ENCODE results near the gene RNF39.
"Not testable (repeated sequence)": the region's sequence is repeated elsewhere in the genome, so short reads cannot be mapped to it uniquely, and the experiment has no call there.

Gene RNF39

DNA sequence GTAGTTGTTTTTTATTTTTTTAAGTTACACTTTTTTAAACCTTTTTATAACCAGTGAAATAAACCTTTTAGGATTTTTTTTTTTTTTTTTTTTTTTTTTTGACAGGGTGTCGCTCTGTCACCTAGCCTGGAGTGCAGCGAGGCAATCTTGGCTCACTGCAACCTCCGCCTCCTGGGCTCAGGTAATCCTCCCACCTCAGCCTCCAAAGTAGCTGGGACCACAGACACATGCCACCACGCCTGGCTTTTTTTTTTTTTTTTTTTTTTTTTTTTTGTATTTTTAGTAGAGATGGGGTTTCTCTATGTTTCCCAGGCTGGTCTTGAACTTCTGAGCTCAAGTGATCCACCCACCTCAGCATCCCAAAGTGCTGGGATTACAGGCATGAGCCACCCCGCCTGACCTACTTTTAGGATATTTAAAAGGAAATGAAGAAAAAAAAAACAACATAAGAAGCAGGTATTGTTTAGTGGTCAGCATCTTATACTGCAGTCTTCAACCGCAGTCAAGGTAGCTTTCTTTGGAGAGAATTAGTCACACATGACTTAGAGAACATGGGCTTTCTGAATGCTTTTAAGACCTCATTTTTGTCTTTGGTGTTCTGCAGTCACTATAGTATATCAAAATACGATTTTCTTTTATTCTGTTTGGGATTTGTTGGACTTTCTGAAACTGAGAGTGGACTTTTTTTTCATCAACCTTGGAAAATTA lies 12.9 kb downstream of the RNF39 start:
- DNase-seq (ENCODE audit: low read depth in 1 of 2, low spot score in 1 of 2): no peak

DNA sequence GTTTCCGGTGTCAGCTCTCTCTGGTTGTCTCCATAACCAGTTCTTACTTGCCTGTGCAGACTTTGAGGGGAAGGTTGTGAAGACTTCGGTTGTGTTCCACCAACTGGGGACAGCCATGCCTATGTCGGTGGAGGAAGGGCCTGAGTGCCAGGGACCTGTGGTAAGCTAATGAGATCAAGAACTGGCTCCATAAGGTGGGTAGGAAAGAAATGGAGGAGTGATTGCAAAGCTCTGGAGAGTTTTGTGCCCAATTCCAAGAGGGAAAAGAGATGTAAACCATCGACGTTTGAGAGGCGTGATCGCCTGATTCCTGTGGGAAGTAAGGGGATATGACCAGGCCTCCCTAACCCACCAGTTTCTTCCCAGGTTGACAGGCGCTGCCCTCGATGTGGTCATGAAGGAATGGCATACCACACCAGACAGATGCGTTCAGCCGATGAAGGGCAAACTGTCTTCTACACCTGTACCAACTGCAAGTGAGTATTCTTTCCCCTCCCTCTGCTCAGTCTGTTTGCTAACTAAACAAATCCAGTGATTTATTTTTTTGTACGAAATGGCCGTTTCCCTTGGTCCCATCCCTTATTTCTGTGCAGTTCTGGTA lies 13.6 kb downstream of the RNF39 start:
- DNase-seq (ENCODE audit: low read depth in 1 of 2, low spot score in 1 of 2): no peak

DNA sequence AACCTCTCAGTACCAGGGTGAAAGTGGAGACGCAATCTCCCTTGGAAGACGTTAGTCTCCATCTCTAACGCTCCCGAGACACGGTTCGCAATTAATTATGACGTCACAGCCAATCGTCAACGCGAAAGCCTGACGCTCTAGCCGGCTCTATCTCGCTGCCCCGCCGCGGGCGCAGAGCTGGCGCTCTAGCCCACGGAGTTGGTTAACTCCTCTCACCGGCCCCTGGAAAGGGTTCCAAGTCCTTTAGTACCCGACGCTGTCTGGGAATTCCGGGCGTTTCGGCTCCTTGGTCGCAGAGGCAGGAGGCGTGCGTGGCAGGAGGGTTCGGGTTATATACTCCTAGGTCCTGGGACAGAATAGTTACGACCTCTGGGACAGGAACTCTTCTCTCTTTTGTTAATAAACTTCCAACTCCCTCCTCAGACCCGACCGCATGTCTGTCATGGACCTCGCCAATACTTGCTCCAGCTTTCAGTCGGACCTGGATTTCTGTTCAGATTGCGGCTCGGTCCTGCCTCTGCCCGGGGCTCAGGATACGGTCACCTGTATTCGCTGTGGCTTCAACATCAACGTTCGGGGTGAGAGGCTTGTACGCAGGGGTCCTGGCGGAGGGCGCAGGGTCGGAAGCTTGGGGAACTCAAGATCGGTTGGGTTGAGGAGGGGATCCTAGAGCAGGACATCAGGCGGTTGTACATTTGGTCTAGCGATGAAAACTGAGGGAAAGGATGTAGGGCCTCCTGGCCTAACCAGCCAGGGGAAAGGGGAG lies 14.3 kb downstream of the RNF39 start, which contains the start of gene POLR1H:
POLR1H (plus strand) TSS at position 174 of the 766 bp plus-strand sequence; CDS start at position 434, 260 bp downstream.
- DNase-seq (ENCODE audit: low read depth in 1 of 2, low spot score in 1 of 2): peak; percentile 67 to 87

DNA sequence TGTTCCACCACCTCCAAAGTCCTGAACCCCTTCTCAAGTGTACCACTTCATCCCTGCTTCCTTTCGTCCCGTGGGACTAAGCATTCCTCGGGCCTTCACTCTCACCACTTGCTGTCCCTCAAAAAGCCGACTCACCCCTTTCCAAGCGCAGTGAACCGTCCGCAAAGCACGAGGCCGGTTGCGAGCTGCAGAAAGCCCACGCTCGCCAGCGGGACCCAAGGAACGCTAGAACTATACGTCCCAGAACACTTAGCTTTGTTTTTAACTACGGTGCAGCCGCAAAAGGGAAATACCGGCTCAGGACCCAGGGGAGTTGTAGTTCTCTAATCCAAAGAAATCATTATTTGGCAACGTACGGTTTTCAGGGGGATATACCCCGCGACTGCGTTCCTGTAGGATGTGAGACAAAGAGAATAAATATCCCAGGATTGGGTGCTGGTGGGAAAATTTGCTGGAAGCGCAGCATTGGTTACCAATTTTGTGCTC lies 14.9 kb downstream of the RNF39 start:
- DNase-seq (ENCODE audit: low read depth in 1 of 2, low spot score in 1 of 2): no peak

DNA sequence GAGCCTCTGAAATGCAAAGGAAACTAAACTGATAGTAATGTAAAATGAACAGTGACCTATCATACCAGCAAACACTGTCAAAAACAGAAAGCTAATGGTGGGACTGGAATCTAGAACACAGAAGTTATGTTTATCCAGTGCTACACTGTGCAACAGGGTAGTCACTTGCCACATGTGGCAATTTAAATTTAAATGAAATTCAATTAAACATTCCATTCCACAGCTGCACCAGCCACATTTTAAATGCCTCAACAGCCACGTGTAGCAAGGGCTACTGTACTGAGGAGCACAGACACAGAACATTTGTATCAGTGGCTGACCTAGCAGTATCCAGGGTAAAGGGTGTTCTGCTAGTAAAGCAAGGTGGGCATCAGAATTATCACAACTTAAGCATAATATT lies 20.1 kb downstream of the RNF39 start:
- DNase-seq (ENCODE audit: low read depth in 1 of 2, low spot score in 1 of 2): no peak

DNA sequence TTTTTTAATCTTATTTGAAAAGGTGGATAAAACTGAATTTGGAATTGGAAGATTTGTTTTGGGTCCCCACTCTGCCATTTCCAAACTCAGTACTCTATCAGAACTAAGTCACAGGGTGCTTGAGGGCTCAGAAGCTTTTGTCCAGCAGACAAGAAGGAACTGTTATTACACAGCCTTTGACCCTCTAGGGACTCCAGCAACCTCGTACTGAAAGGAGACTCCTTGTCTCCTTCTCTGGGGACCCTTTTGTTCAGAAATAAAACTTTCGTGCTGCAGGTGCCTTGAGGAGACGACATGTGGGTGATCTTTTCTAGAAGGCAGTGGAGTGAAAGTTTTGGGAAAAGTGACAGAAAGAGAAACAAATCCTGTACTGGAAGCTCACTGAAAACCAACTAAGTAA lies 21.9 kb downstream of the RNF39 start:
- no peak for DNase-seq (ENCODE audit: low read depth in 1 of 2, low spot score in 1 of 2)

DNA sequence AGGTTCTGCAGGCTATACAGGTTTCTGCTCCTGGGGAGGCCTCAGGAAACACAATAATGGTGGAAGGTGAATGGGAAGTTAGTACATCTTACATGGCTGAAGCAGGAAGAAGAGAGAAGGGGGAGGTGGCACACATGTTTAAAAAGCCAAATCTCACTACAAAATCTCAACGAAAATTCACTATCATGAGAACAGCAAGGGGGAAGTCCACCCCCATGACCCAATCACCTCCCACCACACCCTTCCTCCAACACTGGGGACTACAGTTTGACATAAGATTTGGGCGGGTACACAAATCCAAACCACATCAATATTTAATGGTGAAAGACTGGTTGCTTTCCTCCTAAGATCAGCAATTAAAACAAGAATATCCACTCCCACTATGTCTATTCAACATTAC lies 28.3 kb downstream of the RNF39 start:
- no peak for DNase-seq (ENCODE audit: low read depth in 1 of 2, low spot score in 1 of 2)

DNA sequence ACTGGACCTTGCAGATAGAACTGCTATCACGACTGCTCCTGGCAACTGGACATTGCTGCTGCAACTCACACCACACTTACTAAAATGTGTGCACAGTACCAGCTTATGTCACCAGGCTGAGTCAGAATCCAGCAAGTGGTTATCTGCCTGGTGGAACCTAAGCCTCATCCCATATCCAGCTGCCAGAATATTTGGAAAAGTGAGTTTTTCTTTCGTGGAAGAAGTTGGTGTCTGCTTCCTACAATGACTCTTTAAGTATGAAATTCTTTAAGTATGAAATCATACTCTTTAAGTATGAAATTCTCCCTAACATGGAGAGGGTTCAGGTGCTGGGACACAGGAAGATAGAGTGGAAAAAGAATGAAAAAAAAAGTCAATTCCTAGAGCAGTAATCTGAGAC lies 30.9 kb downstream of the RNF39 start:
- DNase-seq (ENCODE audit: low read depth in 1 of 2, low spot score in 1 of 2): no peak

DNA sequence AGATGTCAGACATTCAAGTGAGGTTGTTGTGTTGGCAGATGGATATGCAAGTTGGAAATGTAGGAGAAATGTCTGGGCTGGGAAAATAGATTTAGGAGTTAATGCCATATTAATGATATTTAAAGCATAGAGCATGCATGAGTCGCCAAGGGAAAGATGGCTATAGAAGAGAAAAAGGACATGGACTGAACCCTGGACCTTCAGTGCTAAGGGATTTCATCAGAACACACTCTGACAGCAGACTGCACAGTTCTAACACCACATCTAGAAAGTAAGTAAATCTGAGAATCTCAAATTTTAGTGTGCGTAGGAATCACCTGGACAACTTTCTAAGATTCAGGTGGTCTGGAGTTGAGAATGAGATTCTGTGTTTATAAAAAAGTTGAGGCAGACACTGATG lies 31.8 kb downstream of the RNF39 start:
- no peak for DNase-seq (ENCODE audit: low read depth in 1 of 2, low spot score in 1 of 2)

DNA sequence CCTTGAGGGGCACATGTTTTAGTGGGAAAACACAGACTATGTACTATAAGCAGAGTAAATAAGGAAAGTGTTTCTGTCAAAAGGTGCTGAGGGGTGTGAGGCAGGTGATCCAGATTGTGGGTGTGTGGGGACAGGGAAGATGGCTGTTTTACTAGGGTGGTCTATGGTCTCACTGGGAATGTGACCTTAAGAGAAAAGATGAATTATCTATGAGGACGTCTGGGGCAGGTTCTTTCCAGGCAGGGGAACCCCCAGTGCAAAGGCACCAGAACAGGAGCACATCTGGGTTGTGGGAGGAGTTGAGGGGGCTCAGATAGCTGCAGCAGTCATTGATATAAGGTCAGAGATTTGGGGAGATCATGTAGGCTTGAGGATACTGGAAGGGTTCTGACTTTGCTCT lies 32.7 kb downstream of the RNF39 start:
- DNase-seq (ENCODE audit: low read depth in 1 of 2, low spot score in 1 of 2): no peak

DNA sequence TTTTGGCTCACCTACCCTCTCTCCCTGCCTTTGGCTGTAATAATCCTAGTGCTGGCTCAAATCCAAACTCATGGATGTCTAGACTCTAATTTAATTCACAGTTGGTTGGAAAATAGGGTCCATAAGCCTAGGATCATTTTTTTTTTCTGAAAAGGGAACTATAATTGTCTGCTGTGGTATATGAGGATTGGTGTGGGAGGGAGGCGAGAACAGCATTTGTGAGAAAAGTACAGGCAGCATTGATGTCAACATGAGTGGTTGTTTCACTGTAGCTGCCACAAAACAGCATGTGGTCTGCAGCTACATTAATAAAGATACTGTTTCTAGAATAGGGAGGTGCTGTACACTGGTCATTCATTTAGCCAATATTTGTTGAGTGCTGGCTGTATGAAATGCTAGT lies 33.1 kb downstream of the RNF39 start:
- DNase-seq (ENCODE audit: low read depth in 1 of 2, low spot score in 1 of 2): no peak

DNA sequence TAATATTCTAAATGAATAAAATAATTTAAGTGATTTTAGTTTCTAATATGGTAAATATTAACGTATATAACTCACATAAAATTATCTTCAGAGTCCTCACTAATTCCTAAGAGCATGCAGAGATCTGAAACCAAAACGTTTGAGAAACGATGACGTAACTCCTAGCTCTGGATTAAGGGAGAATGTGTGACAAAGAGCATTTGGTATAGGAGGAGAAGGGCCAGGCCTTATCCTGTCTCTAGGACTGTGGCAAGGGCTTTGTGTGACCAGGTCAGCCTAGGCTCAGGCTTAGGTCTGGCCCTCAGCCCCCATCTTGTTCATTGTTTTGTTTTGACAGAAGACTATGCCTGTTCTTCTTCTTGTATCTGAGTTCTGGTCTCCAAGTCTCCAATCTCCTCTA lies 33.7 kb downstream of the RNF39 start:
- no peak for DNase-seq (ENCODE audit: low read depth in 1 of 2, low spot score in 1 of 2)

DNA sequence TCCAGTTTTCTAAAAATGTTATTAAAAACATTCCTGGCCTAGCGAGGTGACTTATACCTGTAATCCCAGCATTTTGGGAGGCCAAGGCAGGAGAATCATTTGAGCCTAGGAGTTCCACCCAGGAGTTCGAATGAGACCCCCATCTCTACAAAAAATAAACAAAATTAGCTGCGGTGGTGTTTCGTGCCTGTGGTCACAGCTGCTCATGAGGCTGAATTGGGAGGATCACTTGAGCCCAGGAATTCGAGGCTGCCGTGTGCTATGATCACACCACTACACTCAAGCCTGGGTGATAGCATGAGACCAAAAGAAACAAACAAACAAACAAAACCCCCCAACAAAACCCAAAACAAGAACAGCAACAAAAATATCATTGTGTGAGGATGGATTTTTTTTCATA lies 34.3 kb downstream of the RNF39 start:
- no peak for DNase-seq (ENCODE audit: low read depth in 1 of 2, low spot score in 1 of 2)

DNA sequence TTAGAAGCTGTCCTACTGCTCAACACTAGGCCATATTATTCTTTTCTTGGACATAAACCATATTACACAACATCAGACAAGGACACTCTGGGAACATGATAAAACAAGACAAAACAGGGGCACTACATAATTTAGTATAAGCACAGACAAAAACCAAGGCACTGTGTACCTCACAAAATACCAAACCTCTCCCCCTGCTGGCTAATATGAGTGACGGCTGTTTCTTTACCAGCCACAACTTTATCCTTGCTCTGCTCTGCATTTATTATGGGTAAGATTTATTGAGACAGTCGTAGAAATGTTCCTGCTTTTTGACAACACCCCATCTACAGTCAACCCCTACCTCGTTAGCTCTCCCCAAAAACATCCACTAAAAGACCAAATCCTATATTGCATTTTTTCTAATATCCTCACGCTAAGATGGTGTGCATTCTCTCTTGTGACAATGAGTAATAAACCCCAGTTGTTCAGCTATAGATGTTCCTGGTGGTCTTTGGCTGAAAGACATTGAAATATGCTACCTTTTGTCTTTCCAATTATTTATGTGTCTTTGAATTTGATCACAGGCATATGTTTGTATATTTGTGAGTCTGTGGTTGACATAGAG lies 38.3 kb downstream of the RNF39 start:
- DNase-seq (ENCODE audit: low read depth in 1 of 2, low spot score in 1 of 2): no peak

DNA sequence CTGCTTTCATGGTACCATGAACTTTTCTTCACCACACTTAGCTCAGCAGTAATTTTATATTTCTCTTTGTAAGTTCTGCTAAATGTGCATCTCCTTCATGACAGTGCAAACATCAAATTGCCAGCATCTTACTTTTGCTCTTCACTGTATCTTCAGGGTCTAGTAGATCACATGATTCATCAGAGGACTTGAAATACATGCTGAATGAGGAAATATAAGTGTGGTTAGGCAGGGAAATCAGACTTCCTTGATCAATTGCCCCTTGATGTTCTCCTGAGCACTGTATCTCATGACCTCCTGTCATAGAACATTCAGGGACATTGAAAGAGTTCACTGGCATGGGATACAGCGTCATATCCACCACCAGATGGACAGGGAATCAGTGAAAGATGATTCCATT lies 39.8 kb downstream of the RNF39 start:
- DNase-seq (ENCODE audit: low read depth in 1 of 2, low spot score in 1 of 2): no peak

DNA sequence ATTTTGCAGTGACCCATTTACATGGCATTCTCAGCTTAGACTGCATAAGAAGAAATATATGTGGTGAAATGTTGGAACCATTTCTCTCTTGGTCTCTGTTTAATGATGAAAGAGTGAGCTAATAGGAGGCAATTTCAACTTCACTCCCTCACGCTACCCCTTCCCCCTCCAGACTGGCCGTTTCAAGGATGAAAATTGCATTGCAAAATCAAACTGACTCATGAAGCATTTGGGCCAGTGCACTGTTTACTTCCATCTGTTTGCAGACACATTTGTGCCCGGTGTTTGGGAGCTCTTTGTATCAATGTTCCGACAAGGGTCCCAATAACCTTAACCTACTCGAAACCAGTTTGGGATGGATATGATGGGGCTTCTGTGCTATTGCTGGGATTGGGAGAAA lies 42.1 kb downstream of the RNF39 start:
- not testable (repeated sequence) for DNase-seq (ENCODE audit: low read depth in 1 of 2, low spot score in 1 of 2)

DNA sequence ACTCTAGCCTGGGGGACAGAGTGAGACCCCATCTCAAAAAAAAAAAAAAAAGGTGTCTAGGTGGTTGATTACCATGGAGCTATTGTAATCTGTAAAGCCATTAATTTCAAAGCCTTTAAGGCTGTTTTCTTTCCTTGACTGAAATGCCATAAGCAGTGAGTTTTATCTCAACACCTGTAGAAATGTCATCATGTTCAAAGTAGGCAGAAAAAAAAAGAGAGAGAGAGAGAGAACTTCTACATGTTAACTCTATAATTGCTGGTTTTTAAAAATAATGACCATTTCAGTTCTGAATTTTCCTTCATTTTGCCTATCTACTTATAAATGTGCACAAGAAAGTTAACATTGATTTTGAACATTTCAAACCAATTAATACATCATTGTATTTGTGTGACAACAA lies 44.2 kb downstream of the RNF39 start:
- no peak for DNase-seq (ENCODE audit: low read depth in 1 of 2, low spot score in 1 of 2)

DNA sequence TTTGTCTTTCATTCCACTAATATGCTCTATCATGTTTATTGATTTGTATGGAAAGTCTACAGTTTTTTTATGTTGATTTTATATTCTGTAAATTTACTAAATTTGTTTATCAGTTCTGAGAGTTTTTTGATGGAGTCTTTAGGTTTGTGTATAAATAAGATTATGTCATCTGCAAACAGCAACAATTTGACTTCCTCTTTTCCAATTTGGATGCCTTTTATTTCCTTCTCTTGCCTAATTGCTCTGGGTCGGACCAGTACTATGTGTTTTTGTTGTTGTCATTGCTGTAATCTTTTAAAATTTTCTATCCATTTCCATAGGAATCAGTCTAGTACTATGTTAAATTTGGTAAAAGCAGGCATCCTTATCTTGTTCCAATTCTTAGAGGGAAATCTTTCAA lies 46.0 kb downstream of the RNF39 start:
- no peak for DNase-seq (ENCODE audit: low read depth in 1 of 2, low spot score in 1 of 2)

DNA sequence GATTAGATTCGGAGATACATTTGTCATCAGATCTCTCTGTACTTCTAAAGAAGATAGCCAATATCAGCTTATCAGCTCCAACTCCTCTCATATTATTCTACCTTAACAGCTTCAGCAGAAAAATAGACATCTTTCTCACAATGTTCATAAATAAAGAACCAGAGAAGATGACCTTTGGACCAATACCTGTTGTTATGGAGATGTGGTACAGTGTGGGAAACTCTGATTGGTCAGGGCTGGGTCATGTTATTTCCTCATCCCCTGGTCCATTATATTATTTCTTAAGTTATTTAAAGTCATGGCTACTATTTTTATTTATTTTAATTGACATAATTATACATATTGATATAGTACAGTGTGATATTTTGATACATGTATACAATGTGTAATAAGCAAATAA lies 50.4 kb downstream of the RNF39 start:
- no peak for DNase-seq (ENCODE audit: low read depth in 1 of 2, low spot score in 1 of 2)

DNA sequence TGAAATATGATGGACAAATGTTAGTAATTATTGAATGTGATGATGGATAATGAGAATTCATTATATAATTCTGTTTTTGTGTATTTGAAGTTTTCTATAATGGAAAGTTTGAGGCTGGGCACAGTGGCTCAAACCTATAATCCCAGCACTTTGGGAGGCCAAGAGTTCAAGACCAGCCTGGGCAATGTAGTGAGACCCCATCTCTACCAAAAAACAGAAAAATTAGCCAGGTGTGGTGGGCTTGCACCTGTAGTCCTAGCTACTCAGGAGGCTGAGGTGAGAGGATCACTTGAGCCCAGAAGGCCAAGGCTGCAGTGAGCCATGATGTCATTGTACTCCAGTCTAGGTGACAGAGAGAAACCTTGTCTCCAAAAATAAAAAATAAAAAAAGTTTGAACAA lies 52.9 kb downstream of the RNF39 start:
- not testable (repeated sequence) for DNase-seq (ENCODE audit: low read depth in 1 of 2, low spot score in 1 of 2)

DNA sequence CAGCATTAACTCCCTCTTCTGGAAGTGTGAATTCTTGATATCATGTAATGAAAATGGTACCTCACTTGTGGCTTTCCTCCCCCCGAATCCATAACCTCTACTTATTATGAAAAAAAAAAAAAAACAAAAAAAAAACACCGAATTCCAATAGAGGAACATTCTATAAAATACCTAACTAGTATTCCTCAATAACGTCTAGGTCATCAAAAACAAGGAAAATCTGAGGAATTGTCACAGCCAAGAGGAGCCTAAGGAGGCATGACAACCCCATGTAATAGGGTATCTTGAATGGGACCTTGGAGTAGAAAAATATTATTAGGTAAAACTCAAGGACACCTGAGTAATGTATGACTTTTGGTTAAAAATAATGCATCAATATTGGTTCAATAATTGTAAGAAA lies 53.4 kb downstream of the RNF39 start:
- no peak for DNase-seq (ENCODE audit: low read depth in 1 of 2, low spot score in 1 of 2)

DNA sequence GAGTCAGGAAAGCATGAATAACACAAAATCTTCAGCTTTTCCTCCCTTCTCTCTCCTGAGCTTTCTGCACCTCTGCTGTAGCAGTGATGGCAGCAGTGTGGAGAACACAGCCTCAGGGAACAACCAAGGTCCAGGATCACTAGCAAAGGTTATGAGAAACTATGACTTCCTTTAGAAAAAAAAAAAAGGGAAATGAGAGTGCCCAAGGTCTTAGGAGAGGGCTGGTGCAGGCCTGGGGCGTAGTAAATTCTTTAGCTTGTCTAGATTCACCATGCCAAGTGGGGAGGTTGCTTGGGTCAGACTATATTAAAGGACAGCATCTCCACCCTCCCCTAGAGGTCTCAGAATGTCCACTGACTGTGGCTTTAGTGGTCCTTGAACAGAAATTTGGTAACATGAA lies 54.9 kb downstream of the RNF39 start:
- no peak for DNase-seq (ENCODE audit: low read depth in 1 of 2, low spot score in 1 of 2)
